Skin of body (tissue), 2 donors: ENCODE results near the gene BIRC2. TPM values are rescaled to one million over a fixed set of nuclear protein-coding genes. Genes with fewer than 3 reads are reported as not detected.
"Not testable (repeated sequence)": the region's sequence is repeated elsewhere in the genome, so short reads cannot be mapped to it uniquely, and the experiment has no call there.

ENCODE experiments used
- DNase-seq: peaks from one replicate; lab custom pipeline; 2025; lab: John Stamatoyannopoulos, UW
- total RNA-seq: library from RNA; depleted of rRNA; stranded (reverse); fragments of >200 nt; gene quantifications from one replicate; pipeline ENCODE4 v1.2.3, GENCODE V29; 2014

BIRC2 gene
- total RNA-seq, 1 donor from 2014 or later = 66.5 TPM

- DNase-seq = not testable (repeated sequence)
These were observed 27.8 kb downstream of the BIRC2 start for GRCh38 chr11:102374633-102375424.

GRCh38 chr11:102375720-102376399, 28.8 kb downstream of the BIRC2 start:
- no peak for DNase-seq

GRCh38 chr11:102377891-102378290, 30.9 kb downstream of the BIRC2 start:
- no peak for DNase-seq

- no peak for DNase-seq
These were observed 31.8 kb downstream of the BIRC2 start for GRCh38 chr11:102378818-102379217.

- DNase-seq = no peak
These were observed 35.4 kb downstream of the BIRC2 start for GRCh38 chr11:102382384-102382783.

- DNase-seq = no peak
These were observed 36.8 kb downstream of the BIRC2 start for GRCh38 chr11:102383839-102384238.

GRCh38 chr11:102384419-102385079, 37.5 kb downstream of the BIRC2 start:
- DNase-seq = no peak

- no peak for DNase-seq
These were observed 38.3 kb downstream of the BIRC2 start for GRCh38 chr11:102385085-102386007.

- no peak for DNase-seq
These were observed 39.2 kb downstream of the BIRC2 start for GRCh38 chr11:102386136-102386734.

- no peak for DNase-seq
These were observed 40.2 kb downstream of the BIRC2 start for GRCh38 chr11:102387043-102387781.

GRCh38 chr11:102389253-102389652, 42.2 kb downstream of the BIRC2 start:
- no peak for DNase-seq

- no peak for DNase-seq
These were observed 43.9 kb downstream of the BIRC2 start for GRCh38 chr11:102390667-102391465.

- no peak for DNase-seq
These were observed 44.7 kb downstream of the BIRC2 start for GRCh38 chr11:102391549-102392237.

- no peak for DNase-seq
These were observed 46.3 kb downstream of the BIRC2 start for GRCh38 chr11:102393272-102393730.

- no peak for DNase-seq
These were observed 48.8 kb downstream of the BIRC2 start for GRCh38 chr11:102395720-102396393.

GRCh38 chr11:102396708-102397563, 49.9 kb downstream of the BIRC2 start:
- no peak for DNase-seq

- DNase-seq = no peak
These were observed 51.3 kb downstream of the BIRC2 start for GRCh38 chr11:102398297-102398696.
